ENCODE measurements around the gene NME7. TPM values are rescaled to one million over a fixed set of nuclear protein-coding genes. Genes with fewer than 3 reads are reported as not detected.
A peak's percentile ranks its signal among the peaks of the same experiment; 100 is the strongest.

Gene NME7
- total RNA-seq, 6 experiments from 2014 or later = 2.0 to 6.5 (median 5.3) TPM

GRCh38 chr1:169102567-169102966 lies 265.0 kb downstream of the NME7 start:
- Histone ChIP-seq H3K36me3 (no peaks in the 10 kb centered on the region), H3K4me1 (peaks cover 0 to 20% (median 4%) of the 10 kb centered on the region in 4 donors), H3K27ac (no peak overlapping the region), H3K9me3 (no peaks in the 10 kb centered on the region), H3K4me3 (no peak overlapping the region), H3K27me3 (no peaks in the 10 kb centered on the region)
- TF ChIP-seq CTCF (IDR thresholded peaks at IDR 0.05) (no peak), POLR2A (IDR thresholded peaks at IDR 0.05) (no peak)
- DNase-seq (no peak), ATAC-seq (no peak)
- intact Hi-C loops (cut with DNase I) = no loop called here
- 83% methylated on average over 3 of the region's 4 CpGs for WGBS (ENCODE audit: insufficient coverage, low coverage, low lambda C conversion rate, missing lambda C conversion rate)

GRCh38 chr1:169100651-169101088 lies 266.9 kb downstream of the NME7 start:
- DNase-seq (no peak), ATAC-seq (peak; percentile 32 to 46 (median 42))
- WGBS (ENCODE audit: insufficient coverage, low coverage, low lambda C conversion rate, missing lambda C conversion rate) = 28% methylated on average over 3 of the region's 3 CpGs
- Histone ChIP-seq H3K9me3 (no peaks in the 10 kb centered on the region), H3K36me3 (no peaks in the 10 kb centered on the region), H3K4me1 (peaks cover 0 to 20% (median 4%) of the 10 kb centered on the region in 4 donors), H3K27me3 (no peaks in the 10 kb centered on the region), H3K4me3 (no peak overlapping the region), H3K27ac (peak overlapping the region in 1 of 3 donors; percentile 29)
- intact Hi-C loops (cut with DNase I) = no loop called here
- TF ChIP-seq POLR2A (IDR thresholded peaks at IDR 0.05) = no peak
- TF ChIP-seq CTCF (IDR thresholded peaks at IDR 0.05) = no peak

GRCh38 chr1:169100208-169100607 lies 267.4 kb downstream of the NME7 start:
- Histone ChIP-seq H3K4me1 (peaks cover 0 to 18% (median 4%) of the 10 kb centered on the region in 4 donors), H3K9me3 (no peaks in the 10 kb centered on the region), H3K36me3 (no peaks in the 10 kb centered on the region), H3K27me3 (no peaks in the 10 kb centered on the region), H3K4me3 (no peak overlapping the region), H3K27ac (peak overlapping the region in 1 of 3 donors; percentile 29)
- TF ChIP-seq POLR2A (IDR thresholded peaks at IDR 0.05) (no peak), CTCF (IDR thresholded peaks at IDR 0.05) (no peak)
- ATAC-seq = peak; percentile 55 to 75 (median 68)
- WGBS (ENCODE audit: insufficient coverage, low coverage, low lambda C conversion rate, missing lambda C conversion rate) = 29% methylated on average over 1 of the region's 1 CpG
- intact Hi-C loops (cut with DNase I) = no loop called here
- peak in 1 of 3 donors; percentile 64 for DNase-seq

GRCh38 chr1:169099561-169099960 lies 268.0 kb downstream of the NME7 start:
- H3K4me1 ChIP-seq = peaks cover 0 to 14% (median 4%) of the 10 kb centered on the region in 4 donors
- intact Hi-C loops (cut with DNase I) = no loop called here
- no peaks in the 10 kb centered on the region for H3K27me3 ChIP-seq
- DNase-seq (no peak), ATAC-seq (no peak)
- no peaks in the 10 kb centered on the region for H3K36me3 ChIP-seq
- no peak overlapping the region for H3K27ac ChIP-seq
- TF ChIP-seq CTCF (IDR thresholded peaks at IDR 0.05) (no peak), POLR2A (IDR thresholded peaks at IDR 0.05) (no peak)
- WGBS (ENCODE audit: insufficient coverage, low coverage, low lambda C conversion rate, missing lambda C conversion rate) = 95% methylated on average over 2 of the region's 2 CpGs
- no peaks in the 10 kb centered on the region for H3K9me3 ChIP-seq
- H3K4me3 ChIP-seq = no peak overlapping the region

GRCh38 chr1:169098380-169098779 lies 269.2 kb downstream of the NME7 start:
- Histone ChIP-seq H3K9me3 (no peaks in the 10 kb centered on the region), H3K27me3 (no peaks in the 10 kb centered on the region), H3K4me1 (peaks cover 0 to 14% (median 4%) of the 10 kb centered on the region in 4 donors), H3K27ac (no peak overlapping the region), H3K4me3 (no peak overlapping the region), H3K36me3 (no peaks in the 10 kb centered on the region)
- intact Hi-C loops (cut with DNase I) = no loop called here
- WGBS (ENCODE audit: insufficient coverage, low coverage, low lambda C conversion rate, missing lambda C conversion rate) = 57% methylated on average over 1 of the region's 1 CpG
- no peak for TF ChIP-seq POLR2A (IDR thresholded peaks at IDR 0.05)
- no peak for TF ChIP-seq CTCF (IDR thresholded peaks at IDR 0.05)
- peak in 1 of 4 donors; percentile 10 for ATAC-seq
- DNase-seq = no peak
